ENCODE results near the gene LANCL3. TPM values are rescaled to one million over a fixed set of nuclear protein-coding genes. Genes with fewer than 3 reads are reported as not detected.

The LANCL3 gene
- total RNA-seq, 1 donor from 2014 or later, result 0.03 TPM

DNA sequence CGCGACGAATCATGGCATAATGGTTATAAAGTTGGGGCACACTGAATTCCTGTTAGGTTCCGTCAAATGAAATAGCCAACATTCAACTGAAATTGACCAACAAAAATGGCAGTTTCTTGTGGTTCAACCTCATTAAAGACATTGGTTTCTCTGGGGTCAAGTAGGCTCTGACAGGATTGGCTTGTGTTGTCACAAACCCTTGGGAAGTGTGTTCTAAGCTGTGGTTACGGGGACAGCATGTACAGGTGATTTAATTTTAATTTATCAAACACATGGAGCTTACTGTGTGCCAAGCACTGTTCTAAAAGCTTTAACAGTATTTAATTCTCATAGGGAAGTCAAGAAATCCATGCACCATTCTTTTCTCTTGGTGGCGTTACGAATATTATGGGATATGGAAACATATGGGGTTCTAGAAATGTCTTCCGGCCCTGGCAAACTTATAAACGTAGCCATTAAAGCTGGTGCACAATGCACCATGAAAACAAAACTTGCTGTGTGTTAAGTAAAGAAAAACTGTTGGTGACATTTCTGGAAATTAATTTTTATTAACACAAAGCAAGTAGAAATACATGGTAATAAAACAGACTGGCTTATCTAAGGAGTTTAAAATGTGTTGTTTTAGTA, 115.0 kb downstream of the LANCL3 start:
- Mint-ChIP-seq H3K36me3 (ENCODE audit: unreplicated experiment) (no peaks in the 10 kb centered on the region), H3K27ac (ENCODE audit: unreplicated experiment) (no peak overlapping the region), H3K4me1 (ENCODE audit: unreplicated experiment) (no peaks in the 10 kb centered on the region), H3K4me3 (ENCODE audit: unreplicated experiment) (peak overlapping the region; percentile 61), H3K9me3 (ENCODE audit: unreplicated experiment) (no peaks in the 10 kb centered on the region), H3K27me3 (ENCODE audit: unreplicated experiment) (peaks cover 17% of the 10 kb centered on the region)
- TF ChIP-seq, protein P1, sequence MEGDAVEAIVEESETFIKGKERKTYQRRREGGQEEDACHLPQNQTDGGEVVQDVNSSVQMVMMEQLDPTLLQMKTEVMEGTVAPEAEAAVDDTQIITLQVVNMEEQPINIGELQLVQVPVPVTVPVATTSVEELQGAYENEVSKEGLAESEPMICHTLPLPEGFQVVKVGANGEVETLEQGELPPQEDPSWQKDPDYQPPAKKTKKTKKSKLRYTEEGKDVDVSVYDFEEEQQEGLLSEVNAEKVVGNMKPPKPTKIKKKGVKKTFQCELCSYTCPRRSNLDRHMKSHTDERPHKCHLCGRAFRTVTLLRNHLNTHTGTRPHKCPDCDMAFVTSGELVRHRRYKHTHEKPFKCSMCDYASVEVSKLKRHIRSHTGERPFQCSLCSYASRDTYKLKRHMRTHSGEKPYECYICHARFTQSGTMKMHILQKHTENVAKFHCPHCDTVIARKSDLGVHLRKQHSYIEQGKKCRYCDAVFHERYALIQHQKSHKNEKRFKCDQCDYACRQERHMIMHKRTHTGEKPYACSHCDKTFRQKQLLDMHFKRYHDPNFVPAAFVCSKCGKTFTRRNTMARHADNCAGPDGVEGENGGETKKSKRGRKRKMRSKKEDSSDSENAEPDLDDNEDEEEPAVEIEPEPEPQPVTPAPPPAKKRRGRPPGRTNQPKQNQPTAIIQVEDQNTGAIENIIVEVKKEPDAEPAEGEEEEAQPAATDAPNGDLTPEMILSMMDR (IDR thresholded peaks at IDR 0.05), result no peak
- DNase-seq (ENCODE audit: extremely low spot score, unreplicated experiment), result no peak

DNA sequence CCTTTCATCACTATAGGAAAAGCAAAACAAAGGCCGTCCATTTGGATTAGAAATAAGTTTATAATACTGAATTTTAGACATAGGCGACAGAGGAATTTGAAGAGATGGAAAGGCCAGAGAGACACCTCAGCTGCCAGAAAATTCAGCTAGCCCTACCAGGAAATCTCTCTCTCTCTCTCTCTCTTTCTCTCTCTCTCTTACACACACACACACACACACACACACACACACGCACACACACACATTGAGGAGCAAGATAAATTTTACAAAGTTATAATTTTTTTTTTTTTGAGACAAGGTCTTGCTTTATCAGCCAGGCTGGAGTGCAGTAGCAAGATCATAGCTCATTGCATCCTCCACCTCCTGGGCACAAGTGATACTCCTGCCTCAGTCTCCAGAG, 115.5 kb downstream of the LANCL3 start:
- Mint-ChIP-seq H3K27me3 (ENCODE audit: unreplicated experiment) (peaks cover 15% of the 10 kb centered on the region), H3K27ac (ENCODE audit: unreplicated experiment) (no peak overlapping the region), H3K9me3 (ENCODE audit: unreplicated experiment) (no peaks in the 10 kb centered on the region), H3K4me1 (ENCODE audit: unreplicated experiment) (no peaks in the 10 kb centered on the region), H3K36me3 (ENCODE audit: unreplicated experiment) (no peaks in the 10 kb centered on the region), H3K4me3 (ENCODE audit: unreplicated experiment) (no peak overlapping the region)
- DNase-seq (ENCODE audit: extremely low spot score, unreplicated experiment), result no peak
- TF ChIP-seq, protein P1 (IDR thresholded peaks at IDR 0.05), result no peak

DNA sequence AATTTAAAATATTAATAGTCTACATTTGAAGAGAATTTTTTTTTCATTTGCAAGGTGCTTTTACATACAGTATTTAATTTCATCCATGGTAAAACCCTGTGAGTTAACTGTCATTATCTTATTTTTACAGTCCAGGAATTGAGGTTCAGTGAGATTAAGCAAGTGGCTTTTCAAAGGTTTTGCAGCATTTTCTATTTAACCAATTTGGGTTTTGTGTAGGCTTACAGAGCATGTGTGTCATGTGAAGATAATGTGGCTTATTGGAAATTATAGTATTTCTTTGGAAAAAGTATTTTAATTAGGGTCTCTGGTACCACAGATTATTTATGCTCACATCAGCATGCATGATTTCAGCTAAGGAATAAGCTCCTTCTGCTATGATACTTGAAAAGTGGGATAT, 118.7 kb downstream of the LANCL3 start:
- DNase-seq (ENCODE audit: extremely low spot score, unreplicated experiment), result no peak
- H3K4me1 Mint-ChIP-seq (ENCODE audit: unreplicated experiment), result no peaks in the 10 kb centered on the region
- TF ChIP-seq, protein P1 (IDR thresholded peaks at IDR 0.05), result no peak
- no peaks in the 10 kb centered on the region for H3K36me3 Mint-ChIP-seq (ENCODE audit: unreplicated experiment)
- H3K9me3 Mint-ChIP-seq (ENCODE audit: unreplicated experiment), result no peaks in the 10 kb centered on the region
- H3K27me3 Mint-ChIP-seq (ENCODE audit: unreplicated experiment), result peaks cover 9% of the 10 kb centered on the region
- no peak overlapping the region for H3K4me3 Mint-ChIP-seq (ENCODE audit: unreplicated experiment)
- no peak overlapping the region for H3K27ac Mint-ChIP-seq (ENCODE audit: unreplicated experiment)

DNA sequence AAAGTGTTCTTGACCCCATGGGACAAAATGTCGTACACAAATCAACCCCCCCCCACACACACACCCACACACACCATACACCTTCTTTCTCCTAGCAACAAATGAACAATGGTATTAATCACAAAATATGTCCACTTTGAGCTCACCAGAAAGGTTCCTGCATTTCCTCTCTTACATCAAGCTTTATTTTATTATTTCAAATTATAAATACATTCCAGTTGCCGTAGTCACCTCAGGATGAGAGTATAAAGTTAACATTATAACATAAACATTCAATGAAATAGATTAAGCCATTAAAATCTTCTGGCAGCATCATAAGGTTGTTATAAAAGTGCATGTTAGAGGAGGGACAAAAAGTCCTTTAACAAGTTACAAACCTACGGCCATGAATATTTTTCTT, 121.5 kb downstream of the LANCL3 start:
- H3K4me3 Mint-ChIP-seq (ENCODE audit: unreplicated experiment), result no peak overlapping the region
- H3K9me3 Mint-ChIP-seq (ENCODE audit: unreplicated experiment), result no peaks in the 10 kb centered on the region
- TF ChIP-seq, protein P1 (IDR thresholded peaks at IDR 0.05), result no peak
- no peaks in the 10 kb centered on the region for H3K4me1 Mint-ChIP-seq (ENCODE audit: unreplicated experiment)
- no peak overlapping the region for H3K27ac Mint-ChIP-seq (ENCODE audit: unreplicated experiment)
- no peak for DNase-seq (ENCODE audit: extremely low spot score, unreplicated experiment)
- H3K36me3 Mint-ChIP-seq (ENCODE audit: unreplicated experiment), result no peaks in the 10 kb centered on the region
- peaks cover 7% of the 10 kb centered on the region for H3K27me3 Mint-ChIP-seq (ENCODE audit: unreplicated experiment)

DNA sequence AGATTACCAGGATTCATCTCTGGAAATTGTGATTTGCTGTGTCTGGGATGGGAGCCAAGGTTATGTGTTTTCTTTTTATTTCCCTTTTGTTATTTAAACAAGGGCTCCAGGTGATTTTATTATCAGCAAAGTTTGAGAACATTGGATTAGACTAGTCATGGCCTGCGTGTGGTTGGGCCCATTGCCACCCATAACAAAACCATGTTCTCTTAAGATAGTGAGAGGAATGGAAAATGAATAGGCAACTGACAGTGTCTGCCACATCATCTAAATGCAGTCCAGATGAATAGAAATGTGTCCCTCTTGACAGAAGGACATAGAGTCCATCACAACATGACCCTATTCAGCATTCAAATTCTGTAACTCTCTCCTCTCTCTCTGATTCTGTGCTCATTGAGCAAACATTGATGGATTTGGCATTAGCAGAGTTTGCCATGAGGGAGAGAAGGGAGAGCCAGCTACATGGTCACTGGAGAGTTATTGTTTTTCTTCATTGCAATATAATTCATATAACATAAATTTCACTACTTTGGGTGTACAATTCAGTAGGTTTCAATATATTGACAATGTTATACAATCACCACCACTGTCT, 125.8 kb downstream of the LANCL3 start:
- Mint-ChIP-seq H3K4me1 (ENCODE audit: unreplicated experiment) (no peaks in the 10 kb centered on the region), H3K27me3 (ENCODE audit: unreplicated experiment) (peaks cover 7% of the 10 kb centered on the region), H3K36me3 (ENCODE audit: unreplicated experiment) (no peaks in the 10 kb centered on the region), H3K27ac (ENCODE audit: unreplicated experiment) (no peak overlapping the region), H3K4me3 (ENCODE audit: unreplicated experiment) (no peak overlapping the region), H3K9me3 (ENCODE audit: unreplicated experiment) (no peaks in the 10 kb centered on the region)
- DNase-seq (ENCODE audit: extremely low spot score, unreplicated experiment), result no peak
- TF ChIP-seq, protein P1 (IDR thresholded peaks at IDR 0.05), result no peak
